B cell (primary cell): Measurements from ENCODE around the gene HYOU1.

Source experiments
- CTCF ChIP-seq: fragments of 200-600 bp; IDR thresholded peaks from one replicate; pipeline ENCODE4 v1.8.0; 2022; ENCODE audit warnings: antibody characterized with exemption, mild to moderate bottlenecking
- EZH2 ChIP-seq: IDR thresholded peaks from 2 replicates; pipeline ENCODE4 v1.6.1; 2012; ENCODE audit warnings: borderline replicate concordance, low read depth, mild to moderate bottlenecking, moderate library complexity, low read length; ENCODE audit not compliant: insufficient read depth, poor library complexity, severe bottlenecking

GRCh38 chr11:119092880-119093842, 36.2 kb upstream of the HYOU1 start:
- TF ChIP-seq CTCF (no peak), EZH2 (no peak)
